ENCODE measurements around the gene SMU1. TPM values are rescaled to one million over a fixed set of nuclear protein-coding genes. Genes with fewer than 3 reads are reported as not detected.

SMU1 gene
- total and polyA plus RNA-seq, 12 donors: 6.9 to 28.3 (median 21.5) TPM

GRCh38 chr9:33124046-33124445 is 47.6 kb upstream of the SMU1 start:
- no peak overlapping the region for H3K4me3 ChIP-seq
- DNase-seq: no peak
- intact Hi-C loops (cut with DNase I): no loop called here
- TF ChIP-seq, protein P1, sequence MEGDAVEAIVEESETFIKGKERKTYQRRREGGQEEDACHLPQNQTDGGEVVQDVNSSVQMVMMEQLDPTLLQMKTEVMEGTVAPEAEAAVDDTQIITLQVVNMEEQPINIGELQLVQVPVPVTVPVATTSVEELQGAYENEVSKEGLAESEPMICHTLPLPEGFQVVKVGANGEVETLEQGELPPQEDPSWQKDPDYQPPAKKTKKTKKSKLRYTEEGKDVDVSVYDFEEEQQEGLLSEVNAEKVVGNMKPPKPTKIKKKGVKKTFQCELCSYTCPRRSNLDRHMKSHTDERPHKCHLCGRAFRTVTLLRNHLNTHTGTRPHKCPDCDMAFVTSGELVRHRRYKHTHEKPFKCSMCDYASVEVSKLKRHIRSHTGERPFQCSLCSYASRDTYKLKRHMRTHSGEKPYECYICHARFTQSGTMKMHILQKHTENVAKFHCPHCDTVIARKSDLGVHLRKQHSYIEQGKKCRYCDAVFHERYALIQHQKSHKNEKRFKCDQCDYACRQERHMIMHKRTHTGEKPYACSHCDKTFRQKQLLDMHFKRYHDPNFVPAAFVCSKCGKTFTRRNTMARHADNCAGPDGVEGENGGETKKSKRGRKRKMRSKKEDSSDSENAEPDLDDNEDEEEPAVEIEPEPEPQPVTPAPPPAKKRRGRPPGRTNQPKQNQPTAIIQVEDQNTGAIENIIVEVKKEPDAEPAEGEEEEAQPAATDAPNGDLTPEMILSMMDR (IDR thresholded peaks at IDR 0.05): no peak
- no peak for TF ChIP-seq POLR2A (IDR thresholded peaks at IDR 0.05)
- peaks cover 0 to 33% of the 10 kb centered on the region in 2 donors for H3K36me3 ChIP-seq (replicated peaks in 1 of 2)
- H3K4me1 ChIP-seq (replicated peaks in 1 of 2): peaks cover 7 to 9% of the 10 kb centered on the region in 2 donors
- no peak overlapping the region for H3K27ac ChIP-seq
- H3K27me3 ChIP-seq: no peaks in the 10 kb centered on the region
- H3K9me3 ChIP-seq (replicated peaks in 1 of 3): no peaks in the 10 kb centered on the region
- 96 to 99% (median 97%) methylated on average over 4 to 5 of the region's 5 CpGs for WGBS, 4 donors

- Histone ChIP-seq H3K36me3 (replicated peaks in 1 of 2) (peaks cover 0 to 28% of the 10 kb centered on the region in 2 donors), H3K9me3 (replicated peaks in 1 of 3) (no peaks in the 10 kb centered on the region), H3K4me1 (replicated peaks in 1 of 2) (peaks cover 7 to 9% of the 10 kb centered on the region in 2 donors), H3K27ac (no peak overlapping the region), H3K27me3 (no peaks in the 10 kb centered on the region), H3K4me3 (no peak overlapping the region)
- no peak for DNase-seq
- intact Hi-C loops (cut with DNase I): no loop called here
- TF ChIP-seq POLR2A (IDR thresholded peaks at IDR 0.05): no peak
- TF ChIP-seq, protein P1 (IDR thresholded peaks at IDR 0.05): no peak
- WGBS, 4 donors: 78 to 95% (median 93%) methylated on average over 2 to 8 of the region's 8 CpGs
These were observed 47.0 kb upstream of the SMU1 start for GRCh38 chr9:33123407-33124031.

- intact Hi-C loops (cut with DNase I): no loop called here
- WGBS, 4 donors: 74 to 83% (median 78%) methylated on average over 1 of the region's 1 CpG
These were observed 44.1 kb upstream of the SMU1 start for GRCh38 chr9:33120620-33121019.

DNA sequence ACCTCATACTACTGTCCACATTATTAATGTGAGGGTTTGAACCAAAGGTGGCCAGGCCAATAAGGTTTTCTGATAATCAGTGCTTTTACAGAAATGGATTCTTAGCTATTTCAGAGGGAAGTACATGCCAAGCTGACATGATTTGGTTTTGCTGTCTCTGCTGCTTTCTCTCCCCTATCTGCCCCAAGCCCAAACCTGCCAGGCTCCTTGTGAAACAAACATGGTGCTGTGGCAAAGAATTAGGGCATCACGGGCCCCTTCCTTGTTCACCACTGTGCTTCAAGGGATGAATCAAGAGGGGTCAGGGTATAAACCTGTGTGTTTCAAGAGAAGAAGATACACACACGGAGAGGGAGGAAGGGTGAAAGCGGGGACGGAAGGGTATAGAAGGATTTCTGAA is 41.3 kb upstream of the SMU1 start:
- Histone ChIP-seq H3K9me3 (replicated peaks in 1 of 3) (no peaks in the 10 kb centered on the region), H3K4me3 (no peak overlapping the region), H3K27ac (peak overlapping the region in 1 of 5 donors; percentile 72), H3K4me1 (replicated peaks in 1 of 2) (peaks cover 7 to 9% of the 10 kb centered on the region in 2 donors), H3K36me3 (replicated peaks in 1 of 2) (peaks cover 0 to 33% of the 10 kb centered on the region in 2 donors), H3K27me3 (no peaks in the 10 kb centered on the region)
- intact Hi-C loops (cut with DNase I): no loop called here
- WGBS, 4 donors: 84 to 89% (median 87%) methylated on average over 4 of the region's 4 CpGs
- no peak for DNase-seq
- TF ChIP-seq, protein P1 (IDR thresholded peaks at IDR 0.05): no peak
- no peak for TF ChIP-seq POLR2A (IDR thresholded peaks at IDR 0.05)

More at GRCh38 chr9:33120620-33121019, 44.1 kb upstream of the SMU1 start:
- Histone ChIP-seq H3K27me3 (no peaks in the 10 kb centered on the region), H3K4me3 (no peak overlapping the region), H3K36me3 (replicated peaks in 1 of 2) (peaks cover 0 to 24% of the 10 kb centered on the region in 2 donors), H3K4me1 (replicated peaks in 1 of 2) (peaks cover 7 to 10% of the 10 kb centered on the region in 2 donors), H3K9me3 (replicated peaks in 1 of 3) (no peaks in the 10 kb centered on the region), H3K27ac (no peak overlapping the region)
- TF ChIP-seq POLR2A (IDR thresholded peaks at IDR 0.05): no peak
- TF ChIP-seq, protein P1 (IDR thresholded peaks at IDR 0.05): no peak
- no peak for DNase-seq

Data from adrenal gland (tissue), 12 donors.